ENCODE measurements around the gene GRM2.
A peak's percentile ranks its signal among the peaks of the same experiment; 100 is the strongest.

Gene GRM2

DNA sequence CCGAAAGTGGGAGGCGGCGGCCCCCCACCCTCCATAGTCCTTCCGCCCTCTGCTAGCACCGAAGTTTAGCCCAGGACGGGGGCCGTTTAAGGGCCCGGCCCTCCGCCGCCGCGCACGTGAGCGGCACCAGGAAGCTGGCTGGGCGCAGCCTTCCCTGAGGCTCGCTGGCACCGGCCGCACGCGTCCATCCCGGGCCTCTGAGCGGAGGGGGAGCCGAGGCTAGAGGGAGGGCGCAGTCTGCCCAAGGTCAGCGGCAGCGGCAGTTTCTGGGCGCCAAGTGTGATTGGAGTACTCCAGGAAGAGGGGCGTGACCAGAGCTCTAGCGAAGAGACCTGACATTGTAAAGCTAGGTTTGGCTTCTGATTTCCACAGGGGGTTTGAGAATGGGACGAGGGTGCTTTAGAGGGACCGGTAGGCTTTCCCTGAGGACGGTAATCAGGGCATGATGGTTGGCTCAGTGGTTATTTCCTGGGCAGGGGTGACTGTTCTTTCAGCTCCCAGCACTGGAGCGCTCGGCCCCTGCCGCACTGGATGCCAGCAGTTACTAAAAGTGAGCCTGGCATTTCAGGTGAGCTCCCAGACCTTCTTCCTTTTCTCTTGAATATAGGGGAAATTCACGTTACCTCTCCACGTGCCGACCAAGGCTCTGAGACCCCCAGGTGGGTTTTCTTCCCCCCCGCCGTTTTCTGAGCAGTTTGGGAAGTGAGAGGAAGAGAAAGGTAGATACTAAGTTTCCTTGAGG lies 35.0 kb upstream of the GRM2 start:
- Histone ChIP-seq H3K9me3 (ENCODE audit: control insufficient read depth in 2 of 2, low read length in 2 of 2) (no peaks in the 10 kb centered on the region), H3K36me3 (ENCODE audit: control insufficient read depth in 2 of 2, insufficient read depth in 2 of 2, low read length in 2 of 2) (peaks cover 11 to 23% of the 10 kb centered on the region in 2 donors), H3K9ac (ENCODE audit: low read depth in 1 of 2, low read length in 2 of 2) (peak overlapping the region; percentile 84 to 87), H3K27ac (ENCODE audit: low read depth in 2 of 2, low read length in 2 of 2) (peak overlapping the region; percentile 92 to 95), H3K4me3 (ENCODE audit: low read length in 2 of 2) (peak overlapping the region; percentile 86 to 90), H3K27me3 (ENCODE audit: control insufficient read depth in 2 of 2, insufficient read depth in 2 of 2, low read length in 2 of 2) (no peaks in the 10 kb centered on the region), H3K4me1 (ENCODE audit: control insufficient read depth in 2 of 2, insufficient read depth in 2 of 2, low read length in 2 of 2) (peaks cover 22 to 33% of the 10 kb centered on the region in 2 donors)

DNA sequence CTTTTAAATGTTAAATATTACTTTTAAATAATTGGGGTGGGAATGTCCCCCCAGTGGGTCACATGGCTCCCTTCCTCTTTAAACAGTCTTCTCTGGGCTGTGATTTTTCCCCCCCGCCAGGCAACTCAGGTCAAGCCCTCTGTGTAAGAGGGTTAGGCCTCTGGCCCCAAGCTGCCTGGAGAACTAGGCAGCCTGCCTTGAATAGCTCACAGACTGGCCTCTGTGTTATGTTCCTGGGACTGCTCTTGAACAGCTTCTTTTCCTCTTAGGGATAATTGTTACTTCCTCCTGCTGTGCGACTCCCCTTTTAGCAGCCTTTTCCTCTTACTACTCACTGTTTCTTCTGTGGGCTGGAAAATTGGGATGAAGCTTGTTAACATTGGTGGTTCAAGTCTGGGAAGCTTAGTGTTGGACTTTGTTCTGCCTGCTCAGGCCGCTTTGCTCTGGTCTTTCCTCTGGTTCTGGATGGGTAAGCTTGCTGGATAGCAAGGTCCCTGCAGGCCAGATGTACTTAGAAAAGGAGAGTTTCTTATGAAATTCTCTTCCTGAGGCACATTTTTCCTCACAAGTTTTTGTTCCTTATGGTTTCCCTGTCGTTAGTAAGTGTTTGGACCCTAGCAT lies 33.6 kb upstream of the GRM2 start:
- Histone ChIP-seq H3K9me3 (ENCODE audit: control insufficient read depth in 2 of 2, low read length in 2 of 2) (no peaks in the 10 kb centered on the region), H3K36me3 (ENCODE audit: control insufficient read depth in 2 of 2, insufficient read depth in 2 of 2, low read length in 2 of 2) (peaks cover 11 to 26% of the 10 kb centered on the region in 2 donors), H3K9ac (ENCODE audit: low read depth in 1 of 2, low read length in 2 of 2) (no peak overlapping the region), H3K4me1 (ENCODE audit: control insufficient read depth in 2 of 2, insufficient read depth in 2 of 2, low read length in 2 of 2) (peaks cover 22 to 33% of the 10 kb centered on the region in 2 donors), H3K27ac (ENCODE audit: low read depth in 2 of 2, low read length in 2 of 2) (no peak overlapping the region), H3K27me3 (ENCODE audit: control insufficient read depth in 2 of 2, insufficient read depth in 2 of 2, low read length in 2 of 2) (no peaks in the 10 kb centered on the region), H3K4me3 (ENCODE audit: low read length in 2 of 2) (no peak overlapping the region)

DNA sequence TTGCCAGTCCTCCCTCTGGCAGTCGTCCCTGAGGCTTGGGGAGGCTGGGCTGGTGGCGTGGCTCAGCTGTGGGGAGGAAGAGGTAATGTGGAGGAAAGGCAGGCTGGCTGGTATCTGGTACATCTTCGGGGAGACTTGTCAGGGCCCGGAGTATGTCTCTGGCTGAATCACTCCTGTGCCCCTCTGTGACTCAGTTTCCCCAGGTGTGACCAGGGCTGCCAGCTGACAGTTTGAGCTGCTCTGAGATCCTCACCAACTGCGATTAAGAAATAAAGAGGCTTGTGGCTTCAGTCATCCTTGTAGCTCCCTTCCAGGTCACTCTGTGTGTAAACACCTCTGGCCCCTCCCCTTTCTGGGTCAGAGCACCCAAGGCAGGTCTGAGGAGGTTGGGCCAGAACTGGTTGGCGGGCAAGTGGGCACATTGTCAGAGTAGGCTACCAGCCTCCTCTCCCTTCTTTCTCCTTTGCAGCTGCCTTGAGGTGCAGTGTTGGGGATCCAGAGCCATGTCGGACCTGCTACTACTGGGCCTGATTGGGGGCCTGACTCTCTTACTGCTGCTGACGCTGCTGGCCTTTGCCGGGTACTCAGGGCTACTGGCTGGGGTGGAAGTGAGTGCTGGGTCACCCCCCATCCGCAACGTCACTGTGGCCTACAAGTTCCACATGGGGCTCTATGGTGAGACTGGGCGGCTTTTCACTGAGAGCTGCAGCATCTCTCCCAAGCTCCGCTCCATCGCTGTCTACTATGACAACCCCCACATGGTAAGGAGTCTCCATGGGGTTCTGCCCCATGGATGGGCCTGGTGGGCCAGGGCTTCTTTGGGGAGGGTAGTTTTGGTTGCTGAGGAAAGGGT lies 32.8 kb upstream of the GRM2 start:
- Histone ChIP-seq H3K27me3 (ENCODE audit: control insufficient read depth in 2 of 2, insufficient read depth in 2 of 2, low read length in 2 of 2) (no peaks in the 10 kb centered on the region), H3K9me3 (ENCODE audit: control insufficient read depth in 2 of 2, low read length in 2 of 2) (no peaks in the 10 kb centered on the region), H3K27ac (ENCODE audit: low read depth in 2 of 2, low read length in 2 of 2) (no peak overlapping the region), H3K9ac (ENCODE audit: low read depth in 1 of 2, low read length in 2 of 2) (no peak overlapping the region), H3K4me3 (ENCODE audit: low read length in 2 of 2) (no peak overlapping the region), H3K36me3 (ENCODE audit: control insufficient read depth in 2 of 2, insufficient read depth in 2 of 2, low read length in 2 of 2) (peaks cover 11 to 32% of the 10 kb centered on the region in 2 donors), H3K4me1 (ENCODE audit: control insufficient read depth in 2 of 2, insufficient read depth in 2 of 2, low read length in 2 of 2) (peaks cover 22 to 33% of the 10 kb centered on the region in 2 donors)

DNA sequence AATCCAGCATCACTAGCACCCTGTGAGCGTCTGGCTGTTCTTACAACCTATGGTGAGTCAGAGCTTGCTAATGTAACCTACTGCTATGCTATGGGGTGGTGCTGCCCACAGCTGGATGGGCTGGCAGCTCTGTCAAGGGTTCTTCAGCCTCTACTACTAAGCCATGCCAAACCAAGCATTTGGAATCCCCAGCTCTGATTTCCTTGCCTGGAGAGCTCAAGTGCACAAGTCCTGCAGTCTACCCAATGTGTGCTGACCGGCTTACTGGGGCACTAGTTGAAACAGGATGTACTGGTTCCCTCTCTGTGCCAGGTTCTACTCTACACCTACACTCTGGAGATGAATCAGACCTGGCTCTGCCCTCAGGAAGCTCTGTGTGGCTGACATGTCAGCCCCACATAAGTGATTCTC lies 31.7 kb upstream of the GRM2 start:
- Histone ChIP-seq H3K36me3 (ENCODE audit: control insufficient read depth in 2 of 2, insufficient read depth in 2 of 2, low read length in 2 of 2) (peaks cover 11 to 36% of the 10 kb centered on the region in 2 donors), H3K27ac (ENCODE audit: low read depth in 2 of 2, low read length in 2 of 2) (no peak overlapping the region), H3K4me3 (ENCODE audit: low read length in 2 of 2) (no peak overlapping the region), H3K9ac (ENCODE audit: low read depth in 1 of 2, low read length in 2 of 2) (no peak overlapping the region), H3K9me3 (ENCODE audit: control insufficient read depth in 2 of 2, low read length in 2 of 2) (no peaks in the 10 kb centered on the region), H3K27me3 (ENCODE audit: control insufficient read depth in 2 of 2, insufficient read depth in 2 of 2, low read length in 2 of 2) (no peaks in the 10 kb centered on the region), H3K4me1 (ENCODE audit: control insufficient read depth in 2 of 2, insufficient read depth in 2 of 2, low read length in 2 of 2) (peaks cover 16 to 22% of the 10 kb centered on the region in 2 donors)

DNA sequence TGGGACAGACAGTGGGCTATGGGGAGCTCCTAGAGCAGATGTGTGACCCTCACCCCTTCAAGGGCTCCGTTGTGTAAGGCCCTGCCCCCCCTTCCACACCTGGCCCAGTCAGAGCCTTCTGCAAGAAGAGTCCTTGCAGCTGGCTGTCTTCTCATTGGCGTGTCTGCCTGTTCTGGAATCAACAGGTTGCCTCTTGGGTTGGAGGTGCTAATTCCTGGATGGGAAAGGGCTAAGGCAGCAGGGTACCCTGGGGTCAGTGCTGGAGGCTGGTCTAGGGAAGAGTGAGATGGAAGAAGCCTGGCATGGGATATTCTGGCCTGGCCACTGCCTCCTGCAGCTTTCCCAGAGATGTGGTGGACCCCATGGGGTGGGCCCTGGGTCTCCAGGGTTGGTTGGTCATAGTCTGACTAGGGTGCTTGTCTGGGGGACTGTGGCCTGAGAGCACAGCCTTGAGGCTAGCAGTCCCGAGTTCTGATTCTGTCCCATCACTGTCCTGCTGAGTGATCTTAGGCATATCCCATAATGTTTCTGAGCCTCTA lies 30.7 kb upstream of the GRM2 start:
- Histone ChIP-seq H3K36me3 (ENCODE audit: control insufficient read depth in 2 of 2, insufficient read depth in 2 of 2, low read length in 2 of 2) (peaks cover 11 to 36% of the 10 kb centered on the region in 2 donors), H3K4me1 (ENCODE audit: control insufficient read depth in 2 of 2, insufficient read depth in 2 of 2, low read length in 2 of 2) (peaks cover 18 to 25% of the 10 kb centered on the region in 2 donors), H3K27ac (ENCODE audit: low read depth in 2 of 2, low read length in 2 of 2) (no peak overlapping the region), H3K4me3 (ENCODE audit: low read length in 2 of 2) (no peak overlapping the region), H3K27me3 (ENCODE audit: control insufficient read depth in 2 of 2, insufficient read depth in 2 of 2, low read length in 2 of 2) (no peaks in the 10 kb centered on the region), H3K9me3 (ENCODE audit: control insufficient read depth in 2 of 2, low read length in 2 of 2) (no peaks in the 10 kb centered on the region), H3K9ac (ENCODE audit: low read depth in 1 of 2, low read length in 2 of 2) (no peak overlapping the region)

DNA sequence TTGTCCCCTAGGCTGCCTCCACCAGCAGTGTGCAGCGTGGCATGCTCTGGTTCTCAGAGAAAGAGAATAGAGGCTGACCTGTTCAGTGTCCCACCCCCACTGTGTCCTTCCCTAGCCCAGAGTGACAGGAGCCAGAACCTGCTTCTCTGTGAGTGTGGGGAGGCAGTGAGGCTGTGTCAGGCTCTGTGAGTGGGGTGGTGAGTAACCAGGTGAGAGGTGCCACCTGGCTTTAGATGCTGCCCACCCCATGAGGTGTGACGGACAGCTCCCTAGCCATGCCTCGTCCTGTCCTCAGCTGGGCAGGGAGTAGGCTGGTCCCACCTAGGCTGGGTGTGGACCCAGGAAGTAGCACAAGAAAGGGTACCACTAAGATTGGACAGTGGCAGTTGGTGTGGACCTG lies 29.5 kb upstream of the GRM2 start:
- Histone ChIP-seq H3K4me1 (ENCODE audit: control insufficient read depth in 2 of 2, insufficient read depth in 2 of 2, low read length in 2 of 2) (peaks cover 22 to 28% of the 10 kb centered on the region in 2 donors), H3K9ac (ENCODE audit: low read depth in 1 of 2, low read length in 2 of 2) (no peak overlapping the region), H3K9me3 (ENCODE audit: control insufficient read depth in 2 of 2, low read length in 2 of 2) (no peaks in the 10 kb centered on the region), H3K27ac (ENCODE audit: low read depth in 2 of 2, low read length in 2 of 2) (no peak overlapping the region), H3K4me3 (ENCODE audit: low read length in 2 of 2) (no peak overlapping the region), H3K36me3 (ENCODE audit: control insufficient read depth in 2 of 2, insufficient read depth in 2 of 2, low read length in 2 of 2) (peaks cover 11 to 36% of the 10 kb centered on the region in 2 donors), H3K27me3 (ENCODE audit: control insufficient read depth in 2 of 2, insufficient read depth in 2 of 2, low read length in 2 of 2) (no peaks in the 10 kb centered on the region)

DNA sequence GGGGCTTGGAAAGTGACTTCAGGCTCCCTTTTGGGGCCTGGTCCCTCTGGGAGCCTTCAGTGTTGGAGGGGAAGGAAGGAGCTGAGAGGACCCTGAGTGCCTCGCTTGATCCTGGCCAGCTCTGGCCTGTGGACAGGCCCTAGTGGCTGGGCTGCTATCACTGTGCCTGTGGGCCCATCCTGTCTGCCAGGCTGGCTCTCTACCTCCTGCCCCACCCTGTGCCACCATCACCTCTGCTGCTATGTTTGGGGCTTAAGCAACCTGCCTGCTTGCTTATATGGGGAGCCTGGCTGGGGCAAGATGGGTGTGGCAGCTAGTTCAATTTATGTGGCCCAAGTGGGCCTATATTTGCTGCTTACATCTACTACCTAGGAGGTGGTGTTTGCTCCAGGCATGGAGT lies 28.7 kb upstream of the GRM2 start:
- Histone ChIP-seq H3K9me3 (ENCODE audit: control insufficient read depth in 2 of 2, low read length in 2 of 2) (no peaks in the 10 kb centered on the region), H3K4me1 (ENCODE audit: control insufficient read depth in 2 of 2, insufficient read depth in 2 of 2, low read length in 2 of 2) (peaks cover 19 to 21% of the 10 kb centered on the region in 2 donors), H3K27me3 (ENCODE audit: control insufficient read depth in 2 of 2, insufficient read depth in 2 of 2, low read length in 2 of 2) (no peaks in the 10 kb centered on the region), H3K9ac (ENCODE audit: low read depth in 1 of 2, low read length in 2 of 2) (no peak overlapping the region), H3K27ac (ENCODE audit: low read depth in 2 of 2, low read length in 2 of 2) (no peak overlapping the region), H3K36me3 (ENCODE audit: control insufficient read depth in 2 of 2, insufficient read depth in 2 of 2, low read length in 2 of 2) (peaks cover 11 to 36% of the 10 kb centered on the region in 2 donors), H3K4me3 (ENCODE audit: low read length in 2 of 2) (no peak overlapping the region)

DNA sequence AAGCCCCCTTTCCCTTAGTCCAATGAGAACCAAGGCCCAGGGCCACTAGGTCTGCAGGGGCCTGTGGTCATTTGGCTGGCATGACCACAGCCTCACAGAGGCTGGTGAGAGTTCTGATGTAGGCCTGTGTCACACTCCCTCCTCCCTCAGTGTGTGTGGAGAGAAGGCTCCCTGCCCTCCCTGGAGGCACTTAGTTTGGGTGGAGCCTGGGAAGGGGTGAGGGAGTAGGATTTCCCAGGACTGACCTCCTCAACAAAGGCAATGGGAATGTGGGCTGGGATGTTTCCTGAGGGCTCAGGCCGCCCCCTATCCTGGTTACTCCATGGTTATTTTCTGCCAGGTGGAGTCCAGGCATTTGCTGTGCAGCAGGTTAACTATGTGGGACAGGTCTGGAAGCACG lies 28.2 kb upstream of the GRM2 start:
- Histone ChIP-seq H3K27me3 (ENCODE audit: control insufficient read depth in 2 of 2, insufficient read depth in 2 of 2, low read length in 2 of 2) (no peaks in the 10 kb centered on the region), H3K4me1 (ENCODE audit: control insufficient read depth in 2 of 2, insufficient read depth in 2 of 2, low read length in 2 of 2) (peaks cover 19% of the 10 kb centered on the region in 2 donors), H3K36me3 (ENCODE audit: control insufficient read depth in 2 of 2, insufficient read depth in 2 of 2, low read length in 2 of 2) (peaks cover 11 to 36% of the 10 kb centered on the region in 2 donors), H3K9ac (ENCODE audit: low read depth in 1 of 2, low read length in 2 of 2) (no peak overlapping the region), H3K9me3 (ENCODE audit: control insufficient read depth in 2 of 2, low read length in 2 of 2) (no peaks in the 10 kb centered on the region), H3K4me3 (ENCODE audit: low read length in 2 of 2) (no peak overlapping the region), H3K27ac (ENCODE audit: low read depth in 2 of 2, low read length in 2 of 2) (no peak overlapping the region)

DNA sequence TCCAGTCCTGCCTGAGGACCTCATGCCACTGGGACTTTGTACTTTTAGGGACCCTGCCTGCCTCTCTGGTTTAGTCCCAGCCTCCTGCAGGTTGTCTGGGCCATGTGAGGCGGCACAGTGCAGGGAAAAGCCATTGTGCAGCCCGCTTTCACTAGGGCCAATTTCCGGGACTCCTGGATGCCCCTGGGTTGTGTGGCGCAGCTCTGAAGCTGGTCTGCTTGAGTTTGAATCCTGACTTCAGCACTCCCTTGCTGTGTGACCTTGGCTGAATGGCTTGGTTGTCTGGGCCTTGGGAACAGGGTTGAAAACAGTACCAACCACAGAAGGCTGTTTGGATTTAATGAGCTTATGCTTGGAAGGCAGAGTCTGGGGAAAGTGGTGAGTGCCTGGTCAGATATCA lies 27.6 kb upstream of the GRM2 start:
- no peak overlapping the region for H3K9ac ChIP-seq (ENCODE audit: low read depth in 1 of 2, low read length in 2 of 2)
- H3K9me3 ChIP-seq (ENCODE audit: control insufficient read depth in 2 of 2, low read length in 2 of 2): no peaks in the 10 kb centered on the region
- no peak overlapping the region for H3K27ac ChIP-seq (ENCODE audit: low read depth in 2 of 2, low read length in 2 of 2)
- H3K27me3 ChIP-seq (ENCODE audit: control insufficient read depth in 2 of 2, insufficient read depth in 2 of 2, low read length in 2 of 2): no peaks in the 10 kb centered on the region
- H3K36me3 ChIP-seq (ENCODE audit: control insufficient read depth in 2 of 2, insufficient read depth in 2 of 2, low read length in 2 of 2): peaks cover 11 to 38% of the 10 kb centered on the region in 2 donors
- peaks cover 19% of the 10 kb centered on the region in 2 donors for H3K4me1 ChIP-seq (ENCODE audit: control insufficient read depth in 2 of 2, insufficient read depth in 2 of 2, low read length in 2 of 2)
- no peak overlapping the region for H3K4me3 ChIP-seq (ENCODE audit: low read length in 2 of 2)
